GM18868 (cell line): ENCODE results near the gene BID.
"Not testable (repeated sequence)": the region's sequence is repeated elsewhere in the genome, so short reads cannot be mapped to it uniquely, and the experiment has no call there.

Experiments used
- ATAC-seq: cut with Tn5 transposase; IDR thresholded peaks from one replicate; pipeline ENCODE4 v1.9.1; 2021; ENCODE audit warnings: mild to moderate bottlenecking, moderate library complexity; ENCODE audit not compliant: unreplicated experiment

BID gene

GRCh38 chr22:17770180-17771077, 3.8 kb downstream of the BID start:
- no peak for ATAC-seq

GRCh38 chr22:17769716-17770082, 4.6 kb downstream of the BID start:
- ATAC-seq: no peak

- ATAC-seq: no peak
Measured at GRCh38 chr22:17769013-17769715, 5.1 kb downstream of the BID start.

GRCh38 chr22:17767233-17768065, 6.8 kb downstream of the BID start:
- ATAC-seq: peak; percentile 87

- ATAC-seq: not testable (repeated sequence)
Measured at GRCh38 chr22:17764852-17765251, 9.4 kb downstream of the BID start.

- ATAC-seq: no peak
Measured at GRCh38 chr22:17764036-17764435, 10.2 kb downstream of the BID start.

GRCh38 chr22:17763442-17763841, 10.8 kb downstream of the BID start:
- not testable (repeated sequence) for ATAC-seq

GRCh38 chr22:17761138-17761488, 13.2 kb downstream of the BID start:
- ATAC-seq: no peak

- ATAC-seq: no peak
Measured at GRCh38 chr22:17754233-17754925, 19.9 kb downstream of the BID start.

GRCh38 chr22:17753401-17753989, 20.8 kb downstream of the BID start:
- ATAC-seq: no peak

- ATAC-seq: no peak
Measured at GRCh38 chr22:17751596-17751995, 22.7 kb downstream of the BID start.

- no peak for ATAC-seq
Measured at GRCh38 chr22:17749605-17750395, 24.5 kb downstream of the BID start.

GRCh38 chr22:17748555-17749353, 25.5 kb downstream of the BID start:
- ATAC-seq: no peak

- no peak for ATAC-seq
Measured at GRCh38 chr22:17746916-17747315, 27.4 kb downstream of the BID start.

- ATAC-seq: no peak
Measured at GRCh38 chr22:17744430-17744829, 29.8 kb downstream of the BID start.

- ATAC-seq: no peak
Measured at GRCh38 chr22:17743661-17744411, 30.4 kb downstream of the BID start.

GRCh38 chr22:17742527-17742902, 31.8 kb downstream of the BID start:
- ATAC-seq: peak; percentile 70

GRCh38 chr22:17741866-17742526, 32.3 kb downstream of the BID start:
- ATAC-seq: peak; percentile 10
